Esophagus muscularis mucosa (tissue), 3 donors: ENCODE measurements around the gene TFCP2.

Source experiments
- POLR2A ChIP-seq: fragments of 450-650 bp; IDR thresholded peaks from one replicate; pipeline ENCODE4 v1.6.1; 2017; ENCODE audit warnings: antibody characterized with exemption, moderate library complexity, mild to moderate bottlenecking, low read depth
- TF ChIP-seq, protein P1 (sequence below), 3 experiments: fragments of 200-600 bp in 2 of 3; fragments of 450-650 bp in 1 of 3; sonication (generic) in 2 of 3; IDR thresholded peaks; one replicate each; pipeline ENCODE4 v1.5.1; 2017 to 2019; ENCODE audit warnings: antibody characterized with exemption in 3 of 3, mild to moderate bottlenecking in 2 of 3, moderate library complexity in 1 of 3

DNA sequence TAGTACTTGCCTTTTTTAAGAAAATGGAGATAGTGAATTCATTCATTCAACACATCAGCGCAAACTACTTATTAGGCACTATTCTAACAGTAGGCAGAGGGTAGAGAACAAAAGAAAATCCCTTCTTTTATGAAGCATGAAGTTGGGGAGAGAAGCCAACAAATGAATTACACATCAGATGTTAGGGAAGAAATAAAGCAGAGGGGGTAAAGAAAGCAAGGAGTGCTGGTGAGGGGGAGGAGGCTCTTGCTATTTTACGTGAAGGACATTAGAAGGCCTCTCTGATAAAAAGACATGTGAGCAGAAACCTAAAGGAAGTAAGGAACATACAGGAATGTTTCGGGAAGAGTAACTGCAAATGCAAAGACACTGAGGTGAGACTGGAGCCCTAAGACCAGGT, 22.2 kb downstream of the TFCP2 start:
- TF ChIP-seq, protein P1, sequence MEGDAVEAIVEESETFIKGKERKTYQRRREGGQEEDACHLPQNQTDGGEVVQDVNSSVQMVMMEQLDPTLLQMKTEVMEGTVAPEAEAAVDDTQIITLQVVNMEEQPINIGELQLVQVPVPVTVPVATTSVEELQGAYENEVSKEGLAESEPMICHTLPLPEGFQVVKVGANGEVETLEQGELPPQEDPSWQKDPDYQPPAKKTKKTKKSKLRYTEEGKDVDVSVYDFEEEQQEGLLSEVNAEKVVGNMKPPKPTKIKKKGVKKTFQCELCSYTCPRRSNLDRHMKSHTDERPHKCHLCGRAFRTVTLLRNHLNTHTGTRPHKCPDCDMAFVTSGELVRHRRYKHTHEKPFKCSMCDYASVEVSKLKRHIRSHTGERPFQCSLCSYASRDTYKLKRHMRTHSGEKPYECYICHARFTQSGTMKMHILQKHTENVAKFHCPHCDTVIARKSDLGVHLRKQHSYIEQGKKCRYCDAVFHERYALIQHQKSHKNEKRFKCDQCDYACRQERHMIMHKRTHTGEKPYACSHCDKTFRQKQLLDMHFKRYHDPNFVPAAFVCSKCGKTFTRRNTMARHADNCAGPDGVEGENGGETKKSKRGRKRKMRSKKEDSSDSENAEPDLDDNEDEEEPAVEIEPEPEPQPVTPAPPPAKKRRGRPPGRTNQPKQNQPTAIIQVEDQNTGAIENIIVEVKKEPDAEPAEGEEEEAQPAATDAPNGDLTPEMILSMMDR (IDR thresholded peaks at IDR 0.05): no peak
- TF ChIP-seq POLR2A: no peak
